NCI-H748 (cell line): ENCODE measurements around the gene NAALAD2.
"Not testable (repeated sequence)": the region's sequence is repeated elsewhere in the genome, so short reads cannot be mapped to it uniquely, and the experiment has no call there.

ENCODE experiments used
- DNase-seq: peaks from one replicate; lab custom pipeline; 2025; ENCODE audit not compliant: unreplicated experiment; lab: John Stamatoyannopoulos, UW

The NAALAD2 gene

GRCh38 chr11:90134478-90135003 lies at the start of gene NAALAD2:
Gene NAALAD2 (plus strand): TSS chr11:90134663. CDS start chr11:90134759, 96 bp downstream.
- no peak for DNase-seq

DNA sequence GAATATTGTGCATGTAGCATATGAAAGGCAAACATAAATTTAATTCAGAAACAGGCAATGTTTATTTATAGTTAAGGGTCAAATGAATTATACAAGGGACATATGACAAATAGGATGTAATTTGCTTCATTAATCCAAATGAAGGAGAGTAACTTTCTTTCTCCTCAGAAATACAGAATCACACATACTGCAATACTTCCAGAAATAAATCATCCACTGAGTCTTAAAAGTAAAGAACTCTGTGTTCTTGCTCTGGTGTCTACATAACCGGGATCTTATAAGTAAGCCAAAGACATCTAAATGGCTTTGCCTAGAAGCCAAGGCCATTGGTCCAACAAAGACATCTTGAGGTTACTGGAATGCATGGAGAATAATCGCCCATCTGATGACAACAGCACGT lies 48.8 kb upstream of the NAALAD2 start, which contains the start of gene UBTFL1:
Gene UBTFL1 (plus strand): TSS at position 301 of the 400 bp plus-strand sequence. CDS start 0 bp downstream, at position 301.
- not testable (repeated sequence) for DNase-seq

GRCh38 chr11:90088731-90089130 lies 45.7 kb upstream of the NAALAD2 start:
- DNase-seq: not testable (repeated sequence)

DNA sequence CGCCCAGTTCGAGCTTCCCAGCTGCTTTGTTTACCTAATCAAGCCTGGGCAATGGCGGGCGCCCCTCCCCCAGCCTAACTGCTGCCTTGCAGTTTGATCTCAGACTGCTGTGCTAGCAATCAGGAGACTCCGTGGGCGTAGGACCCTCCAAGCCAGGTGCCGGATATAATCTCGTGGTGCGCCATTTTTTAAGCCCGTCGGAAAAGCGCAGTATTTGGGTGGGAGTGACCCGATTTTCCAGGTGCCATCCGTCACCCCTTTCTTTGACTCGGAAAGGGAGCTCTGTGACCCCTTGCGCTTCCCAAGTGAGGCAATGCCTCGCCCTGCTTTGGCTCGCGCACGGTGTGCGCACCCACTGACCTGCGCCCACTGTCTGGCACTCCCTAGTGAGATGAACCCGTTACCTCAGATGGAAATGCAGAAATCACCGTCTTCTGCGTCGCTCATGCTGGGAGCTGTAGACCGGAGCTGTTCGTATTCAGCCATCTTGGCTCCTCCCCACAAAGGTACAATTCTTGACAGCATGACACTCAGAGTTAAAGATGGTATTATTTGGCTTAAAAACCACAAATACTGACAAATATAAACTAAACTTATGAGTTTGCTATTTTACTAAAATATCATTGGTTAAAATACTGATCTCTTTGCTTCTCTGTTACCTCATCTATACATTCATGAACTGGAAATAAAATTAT lies 39.1 kb upstream of the NAALAD2 start:
- not testable (repeated sequence) for DNase-seq

DNA sequence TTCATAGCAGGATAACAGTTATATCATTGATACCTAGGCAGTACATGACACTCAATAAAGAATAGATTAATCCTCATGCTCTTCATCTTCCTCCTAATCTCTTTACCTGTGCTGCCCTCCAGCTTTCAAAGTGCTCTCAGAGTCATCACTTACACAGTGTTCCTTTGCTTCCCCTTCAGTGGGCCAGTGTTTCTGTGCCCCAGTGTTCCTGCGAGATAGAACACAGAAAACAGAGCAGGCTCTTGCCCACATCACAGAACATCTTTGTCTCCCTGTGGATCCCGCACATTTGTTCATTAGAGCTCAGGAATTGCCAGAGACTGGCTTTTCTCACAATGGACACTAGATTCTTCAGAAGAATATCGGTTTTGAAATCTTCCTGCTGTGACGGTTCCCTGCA lies 36.2 kb upstream of the NAALAD2 start:
- not testable (repeated sequence) for DNase-seq

DNA sequence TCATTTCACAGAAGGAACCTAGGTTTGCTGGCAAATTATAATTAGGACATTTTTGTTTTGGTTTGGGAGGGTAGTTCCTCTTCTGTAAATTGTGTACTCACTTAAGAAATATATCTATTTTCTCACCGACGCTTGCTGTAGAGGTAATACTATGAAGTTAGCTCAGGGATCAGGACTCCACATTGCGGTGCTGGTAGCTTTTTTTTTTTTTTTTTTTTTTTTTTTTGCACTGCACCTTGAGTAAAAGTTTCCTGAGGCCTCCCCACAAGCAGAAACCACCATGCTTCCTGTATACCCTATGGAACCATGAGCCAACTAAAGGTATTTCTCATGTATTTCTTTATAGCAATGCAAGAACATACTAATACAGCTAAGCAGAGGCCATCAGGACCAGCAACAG lies 34.0 kb upstream of the NAALAD2 start:
- DNase-seq: no peak

GRCh38 chr11:90113541-90113940 lies 20.9 kb upstream of the NAALAD2 start:
- no peak for DNase-seq

GRCh38 chr11:90120191-90120590 lies 14.3 kb upstream of the NAALAD2 start:
- no peak for DNase-seq

- no peak for DNase-seq
Observed at GRCh38 chr11:90124371-90124770, 10.1 kb upstream of the NAALAD2 start.

GRCh38 chr11:90124946-90125345 lies 9.5 kb upstream of the NAALAD2 start:
- no peak for DNase-seq

- no peak for DNase-seq
Observed at GRCh38 chr11:90133560-90134477, 644 bp upstream of the NAALAD2 start.

GRCh38 chr11:90135016-90135415 lies 553 bp downstream of the NAALAD2 start:
- no peak for DNase-seq

GRCh38 chr11:90148900-90149299 lies 14.4 kb downstream of the NAALAD2 start:
- DNase-seq: no peak

DNA sequence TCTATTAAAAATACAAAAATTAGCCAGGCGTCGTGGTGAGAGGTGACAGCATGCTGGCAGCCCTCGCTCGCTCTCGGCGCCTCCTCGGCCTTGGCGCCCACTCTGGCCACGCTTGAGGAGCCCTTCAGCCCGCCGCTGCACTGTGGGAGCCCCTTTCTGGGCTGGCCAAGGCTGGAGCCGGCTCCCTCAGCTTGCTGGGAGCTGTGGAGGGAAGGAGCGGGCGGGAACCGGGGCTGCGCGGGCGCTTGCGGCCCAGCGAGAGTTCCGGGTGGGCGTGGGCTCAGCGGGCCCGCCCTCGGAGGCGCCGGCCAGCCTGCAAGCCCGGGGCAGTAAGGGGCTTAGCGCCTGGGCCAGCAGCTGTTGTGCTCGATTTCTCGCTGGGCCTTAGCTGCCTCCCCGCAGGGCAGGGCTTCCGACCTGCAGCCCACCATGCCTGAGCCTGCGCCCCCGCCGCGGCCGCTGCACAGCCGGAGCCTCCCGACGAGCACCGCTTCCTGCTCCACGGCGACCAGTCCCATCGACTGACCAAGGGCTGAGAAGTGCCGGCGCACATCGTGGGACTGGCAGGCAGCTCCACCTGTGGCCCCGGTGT lies 32.6 kb downstream of the NAALAD2 start:
- not testable (repeated sequence) for DNase-seq

- DNase-seq: not testable (repeated sequence)
Observed at GRCh38 chr11:90167704-90168103, 33.2 kb downstream of the NAALAD2 start.

DNA sequence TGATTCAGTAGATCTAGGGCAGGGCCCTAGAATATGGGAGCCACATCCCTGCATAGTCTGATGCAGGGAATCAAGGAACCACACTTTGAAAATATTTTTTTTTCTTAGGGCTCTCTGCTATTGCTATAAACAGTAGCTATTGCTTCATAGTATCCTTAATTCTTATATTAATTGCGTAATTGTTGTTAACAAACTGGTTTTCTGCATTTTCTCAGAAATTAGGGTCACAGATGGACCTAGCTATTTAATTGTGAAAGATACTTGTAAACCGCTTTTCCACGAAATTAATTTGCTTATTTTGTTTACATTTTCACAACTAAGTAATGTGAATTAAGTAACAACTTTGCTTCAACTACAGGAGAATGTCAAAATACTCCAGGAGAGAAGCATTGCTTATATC lies 34.1 kb downstream of the NAALAD2 start:
- DNase-seq: no peak

DNA sequence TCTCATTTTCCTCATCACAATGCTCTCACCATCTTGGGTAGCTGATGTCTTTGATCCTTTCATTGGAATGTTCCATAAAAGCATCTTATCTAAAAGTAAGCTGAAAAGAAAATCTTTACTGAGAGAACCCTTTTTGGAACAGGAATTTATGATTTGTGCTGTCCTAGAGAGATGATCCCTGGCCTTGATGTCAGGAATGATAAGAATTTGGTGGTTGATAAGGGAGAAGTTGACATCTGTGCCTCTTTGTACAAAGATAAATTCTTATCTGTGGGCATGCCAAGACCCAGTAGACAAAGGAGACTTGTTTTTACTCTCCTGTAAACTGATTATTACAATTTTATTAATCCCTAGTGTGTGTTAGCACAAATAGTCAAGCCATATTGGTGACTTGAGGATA lies 36.9 kb downstream of the NAALAD2 start:
- DNase-seq: no peak

DNA sequence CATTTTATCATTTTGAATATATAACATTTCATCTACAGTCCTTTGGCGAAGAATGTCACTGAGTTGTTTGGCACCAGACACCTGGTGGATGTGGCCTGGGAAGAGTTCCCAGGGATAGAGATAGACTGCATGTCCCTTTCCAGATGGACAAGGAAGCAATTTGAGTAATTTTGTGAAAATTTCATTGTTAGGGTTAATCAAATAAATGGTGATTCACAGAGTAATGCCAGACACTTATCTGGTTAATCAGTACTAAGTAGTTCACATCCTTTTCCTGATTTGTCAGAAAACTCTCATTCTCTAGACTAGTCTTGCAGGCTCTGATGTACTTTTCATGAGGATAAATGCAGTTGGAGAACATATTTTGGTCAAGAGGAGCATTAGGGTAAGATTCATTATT lies 41.6 kb downstream of the NAALAD2 start:
- no peak for DNase-seq

GRCh38 chr11:90178751-90179150 lies 44.3 kb downstream of the NAALAD2 start:
- no peak for DNase-seq

GRCh38 chr11:90179923-90180322 lies 45.5 kb downstream of the NAALAD2 start:
- DNase-seq: no peak

DNA sequence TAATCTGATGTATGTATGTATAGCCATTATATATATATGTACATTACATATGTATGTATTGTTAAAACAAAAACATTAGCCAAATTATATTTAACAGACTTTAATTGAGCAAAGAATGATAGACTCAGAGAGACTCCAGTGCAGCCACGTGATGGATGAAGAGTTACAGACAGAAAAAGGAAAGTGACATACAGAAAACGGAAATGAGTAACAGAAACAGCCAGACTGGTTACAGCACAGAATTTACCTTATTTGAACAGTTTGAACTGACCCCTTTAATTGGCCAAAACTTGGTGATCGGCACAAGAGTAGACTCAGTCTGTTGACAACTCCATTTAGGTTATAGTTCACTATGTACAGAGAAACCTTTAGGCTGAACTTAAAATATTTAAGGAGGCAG lies 53.4 kb downstream of the NAALAD2 start:
- no peak for DNase-seq
